NB4 (cell line): Measurements from ENCODE around the gene BMPR1A.

Source experiments
- CTCF ChIP-seq: IDR thresholded peaks from one replicate; pipeline ENCODE4 v1.5.1; 2012; ENCODE audit warnings: low read depth, low read length
- MAX ChIP-seq: IDR thresholded peaks from 2 replicates; pipeline ENCODE4 v1.6.1; 2011; ENCODE audit warnings: low read depth, low read length
- POLR2A ChIP-seq: IDR thresholded peaks from 2 replicates; pipeline ENCODE4 v1.6.1; 2011; ENCODE audit warnings: mild to moderate bottlenecking; ENCODE audit not compliant: insufficient read length; ENCODE audit errors: extremely low read depth

GRCh38 chr10:86889997-86890396 is 133.6 kb downstream of the BMPR1A start:
- TF ChIP-seq CTCF (no peak), POLR2A (no peak), MAX (no peak)
